ENCODE measurements around the gene AMDHD2.
"Not testable (repeated sequence)": the region's sequence is repeated elsewhere in the genome, so short reads cannot be mapped to it uniquely, and the experiment has no call there.

The AMDHD2 gene

DNA sequence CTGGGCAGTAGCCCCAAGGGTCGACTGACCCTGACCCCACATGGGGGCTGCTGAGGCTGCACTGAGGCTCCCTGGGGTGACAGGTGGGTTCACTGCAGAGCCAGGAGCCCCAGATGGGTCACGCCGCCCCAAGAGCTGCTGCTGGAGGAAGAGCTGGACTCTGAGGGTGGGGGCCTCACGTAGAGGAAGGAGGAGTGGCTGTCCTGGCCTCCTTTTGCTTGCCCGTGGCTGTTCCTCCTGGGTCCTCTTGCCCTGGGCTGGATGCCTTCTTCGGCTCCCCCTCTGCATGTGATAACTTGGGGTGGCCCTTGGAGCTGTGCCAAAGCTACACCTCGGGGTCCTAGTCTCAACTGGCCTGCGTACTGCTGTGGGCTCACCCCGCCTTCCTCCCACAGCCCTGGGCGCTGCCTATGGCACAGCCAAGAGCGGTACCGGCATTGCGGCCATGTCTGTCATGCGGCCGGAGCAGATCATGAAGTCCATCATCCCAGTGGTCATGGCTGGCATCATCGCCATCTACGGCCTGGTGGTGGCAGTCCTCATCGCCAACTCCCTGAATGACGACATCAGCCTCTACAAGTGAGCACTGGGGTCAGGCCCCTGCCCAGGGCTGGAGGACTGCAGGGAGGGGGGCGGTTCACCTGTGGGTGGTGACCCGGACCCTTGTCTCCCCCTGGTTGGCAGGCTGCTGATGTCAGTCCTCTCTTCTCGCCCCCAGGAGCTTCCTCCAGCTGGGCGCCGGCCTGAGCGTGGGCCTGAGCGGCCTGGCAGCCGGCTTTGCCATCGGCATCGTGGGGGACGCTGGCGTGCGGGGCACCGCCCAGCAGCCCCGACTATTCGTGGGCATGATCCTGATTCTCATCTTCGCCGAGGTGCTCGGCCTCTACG, 1.1 kb upstream of the AMDHD2 start:
- DNase-seq: no peak

DNA sequence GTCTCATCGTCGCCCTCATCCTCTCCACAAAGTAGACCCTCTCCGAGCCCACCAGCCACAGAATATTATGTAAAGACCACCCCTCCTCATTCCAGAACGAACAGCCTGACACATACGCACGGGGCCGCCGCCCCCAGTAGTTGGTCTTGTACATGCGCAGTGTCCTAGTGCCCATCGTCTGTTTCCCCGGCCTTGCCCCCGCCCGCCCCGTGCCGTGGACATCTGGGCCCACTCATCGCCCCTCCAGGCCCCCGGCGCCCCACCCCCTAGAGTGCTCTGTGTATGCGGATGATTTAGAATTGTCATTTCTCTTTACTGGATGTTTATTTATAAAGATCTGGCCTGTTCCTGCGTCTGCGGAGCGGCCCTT, 475 bp upstream of the AMDHD2 start:
- no peak for DNase-seq

DNA sequence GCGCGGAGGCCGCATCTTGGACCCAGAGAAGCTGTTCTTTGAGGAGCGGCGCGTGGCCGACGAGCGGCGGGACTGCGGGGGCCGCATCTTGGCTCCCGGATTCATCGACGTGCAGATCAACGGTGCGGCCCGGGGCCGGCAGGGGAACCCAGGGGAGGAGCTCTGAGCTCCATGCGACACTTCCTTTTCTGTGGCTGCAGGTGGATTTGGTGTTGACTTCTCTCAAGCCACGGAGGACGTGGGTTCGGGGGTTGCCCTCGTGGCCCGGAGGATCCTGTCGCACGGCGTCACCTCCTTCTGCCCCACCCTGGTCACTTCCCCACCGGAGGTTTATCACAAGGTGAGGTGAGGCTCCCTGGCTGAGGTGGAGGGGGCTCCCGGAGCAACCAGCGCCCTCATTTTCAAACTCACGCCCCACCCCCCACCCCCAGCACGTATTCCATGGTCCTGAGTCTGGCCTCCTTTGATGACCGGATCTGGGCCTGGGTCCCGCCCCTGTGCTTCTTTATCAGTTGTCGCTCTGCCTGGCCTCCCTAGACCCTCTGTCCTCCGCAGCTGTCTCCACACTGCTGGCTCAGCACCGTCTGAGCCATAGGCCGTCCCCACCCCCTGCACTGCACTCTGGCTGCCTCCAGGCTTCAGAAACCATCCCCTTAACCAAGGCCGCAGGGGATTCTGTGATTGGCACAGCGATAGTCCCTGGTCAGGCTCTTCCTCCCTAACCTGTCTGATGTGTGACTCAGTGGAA, 787 bp downstream of the AMDHD2 start:
- no peak for DNase-seq

DNA sequence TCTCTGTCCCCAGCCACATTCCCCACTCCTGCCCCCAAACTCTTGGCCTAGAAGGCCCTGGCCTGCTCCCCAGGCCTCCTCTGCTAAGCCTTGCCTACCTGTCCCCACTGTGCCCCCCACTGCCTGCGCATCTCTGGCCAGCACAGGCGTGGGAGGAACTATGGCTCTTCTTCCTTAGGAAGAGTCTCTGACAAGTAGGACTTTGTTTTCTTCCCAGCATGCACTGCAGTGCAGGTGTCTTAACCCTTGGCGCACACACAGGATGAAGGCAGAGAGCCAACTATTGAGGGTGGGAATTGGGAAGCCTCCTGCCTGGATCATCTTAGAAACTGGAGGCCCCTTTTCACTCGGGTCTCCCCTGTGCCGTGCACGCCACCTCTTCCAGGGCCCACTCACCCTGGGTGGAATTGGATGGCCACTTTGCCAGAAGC, 3.6 kb downstream of the AMDHD2 start:
- no peak for DNase-seq

DNA sequence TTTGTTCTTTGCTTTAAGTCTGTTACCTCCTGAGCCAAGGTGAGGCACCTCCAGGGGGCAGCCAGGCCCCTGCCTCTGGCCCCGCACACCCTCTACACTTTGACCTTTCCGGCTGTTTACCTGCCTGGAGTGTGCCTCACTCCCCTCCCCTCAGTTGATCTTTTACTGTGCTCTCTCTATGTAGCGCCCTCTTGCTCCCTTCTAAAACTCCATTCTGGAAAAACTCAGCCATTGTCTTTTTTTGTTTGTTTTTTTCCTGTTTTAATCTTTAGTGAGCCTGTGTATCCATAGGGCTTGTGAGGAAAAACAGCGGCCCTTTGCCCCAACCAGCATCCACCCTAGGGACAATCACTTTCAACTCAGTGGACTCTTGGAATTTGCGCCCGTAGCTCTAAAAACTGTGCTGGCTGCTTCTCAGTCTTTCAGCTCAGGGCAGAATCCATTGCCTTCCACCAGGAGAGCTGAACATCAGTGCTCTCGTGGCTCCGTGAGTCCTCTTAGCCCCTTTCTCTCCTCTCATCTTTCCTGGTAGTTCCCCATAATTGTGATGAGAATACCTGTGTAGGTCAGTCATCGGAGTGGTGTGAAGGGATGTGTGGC, 4.3 kb downstream of the AMDHD2 start:
- DNase-seq: no peak

DNA sequence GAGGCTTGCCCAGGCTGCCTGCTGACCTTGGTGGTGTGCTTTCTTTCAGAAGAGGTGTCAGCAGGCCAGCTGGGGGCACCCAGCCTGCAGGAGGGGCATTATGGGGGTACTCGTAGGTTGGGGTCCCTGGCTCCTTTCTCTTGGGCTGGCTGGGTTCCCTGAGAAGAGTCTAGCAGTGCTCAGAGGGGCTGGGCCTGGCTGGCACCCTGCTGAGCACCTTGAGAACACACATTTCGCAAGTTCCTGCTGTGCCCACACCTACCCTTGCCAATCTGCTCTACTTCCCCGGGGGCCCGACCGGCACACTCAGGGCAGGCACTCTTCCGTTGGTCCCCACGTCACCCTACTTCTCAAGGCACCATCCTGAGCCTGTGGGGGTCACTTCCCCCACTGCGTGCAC, 6.0 kb downstream of the AMDHD2 start:
- no peak for DNase-seq

DNA sequence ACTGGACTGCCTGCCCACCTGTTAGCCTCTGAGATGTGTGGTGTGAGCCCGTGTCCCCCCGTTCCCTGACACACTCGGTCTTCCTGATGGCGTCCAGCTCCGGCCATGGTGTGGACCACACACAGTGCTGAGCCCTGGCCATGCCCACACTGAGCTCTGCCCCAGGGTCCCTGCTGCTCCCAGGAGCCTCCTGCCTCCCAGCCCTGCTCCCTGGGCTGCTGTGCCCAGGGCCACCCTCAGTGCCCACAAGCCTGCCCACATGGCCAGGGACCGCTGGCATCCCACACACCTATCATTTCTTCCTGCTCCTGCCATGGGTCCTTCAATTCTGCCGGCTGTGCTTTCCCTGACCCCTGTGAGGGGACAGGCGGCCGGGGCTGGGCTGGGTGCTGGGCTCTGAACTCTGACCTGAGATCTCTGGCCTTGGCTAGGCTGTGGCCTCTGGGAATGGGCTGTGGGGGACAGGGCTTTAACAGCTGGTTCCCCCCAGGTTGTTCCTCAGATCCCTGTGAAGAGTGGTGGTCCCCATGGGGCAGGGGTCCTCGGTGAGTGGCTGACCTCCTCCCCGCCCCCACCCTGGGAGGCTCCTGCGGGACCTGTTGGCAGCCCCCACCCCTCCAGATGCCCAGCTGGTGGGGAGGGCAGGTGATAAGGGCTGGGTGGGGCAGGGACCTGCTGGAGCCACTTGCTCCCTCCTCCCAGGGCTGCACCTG, 7.1 kb downstream of the AMDHD2 start:
- no peak for DNase-seq

DNA sequence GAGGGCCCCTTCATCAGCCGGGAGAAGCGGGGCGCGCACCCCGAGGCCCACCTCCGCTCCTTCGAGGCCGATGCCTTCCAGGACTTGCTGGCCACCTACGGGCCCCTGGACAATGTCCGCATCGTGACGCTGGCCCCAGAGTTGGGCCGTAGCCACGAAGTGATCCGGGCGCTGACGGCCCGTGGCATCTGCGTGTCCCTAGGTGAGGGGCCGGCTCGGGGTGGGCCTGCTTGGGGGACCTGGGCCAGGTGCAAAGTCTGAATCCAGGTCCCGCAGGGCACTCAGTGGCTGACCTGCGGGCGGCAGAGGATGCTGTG, 7.6 kb downstream of the AMDHD2 start:
- DNase-seq: no peak

DNA sequence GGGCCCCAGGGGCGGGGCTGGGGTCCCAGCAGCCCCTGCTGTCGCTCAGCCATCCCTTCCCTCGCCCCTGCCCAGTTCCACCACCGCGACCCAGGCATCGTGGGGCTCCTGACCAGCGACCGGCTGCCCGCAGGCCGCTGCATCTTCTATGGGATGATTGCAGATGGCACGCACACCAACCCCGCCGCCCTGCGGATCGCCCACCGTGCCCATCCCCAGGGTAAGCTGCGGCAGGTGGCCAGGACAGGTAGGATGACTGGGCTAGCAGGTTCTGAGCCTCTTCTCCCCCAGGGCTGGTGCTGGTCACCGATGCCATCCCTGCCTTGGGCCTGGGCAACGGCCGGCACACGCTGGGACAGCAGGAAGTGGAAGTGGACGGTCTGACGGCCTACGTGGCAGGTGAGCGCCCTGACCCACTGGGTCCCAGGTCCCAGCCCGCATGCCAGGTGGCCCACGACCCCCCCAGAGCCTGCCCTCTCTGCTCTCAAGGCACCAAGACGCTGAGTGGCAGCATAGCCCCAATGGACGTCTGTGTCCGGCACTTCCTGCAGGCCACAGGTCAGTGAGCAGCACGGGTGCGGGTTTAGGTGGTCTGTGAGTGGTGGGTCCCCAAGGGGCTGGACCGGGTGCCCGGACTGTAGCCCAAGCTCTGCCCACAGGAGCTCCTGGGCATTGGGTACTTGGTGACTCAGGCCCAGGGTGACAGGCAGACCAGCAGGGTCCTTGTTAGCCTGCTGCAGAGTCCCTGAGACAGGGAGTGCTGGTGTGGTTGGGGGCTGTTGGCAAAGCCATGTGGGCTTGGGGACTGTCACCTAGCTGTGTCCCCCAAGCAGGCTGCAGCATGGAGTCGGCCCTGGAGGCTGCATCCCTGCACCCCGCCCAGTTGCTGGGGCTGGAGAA, 8.2 kb downstream of the AMDHD2 start:
- no peak for DNase-seq

DNA sequence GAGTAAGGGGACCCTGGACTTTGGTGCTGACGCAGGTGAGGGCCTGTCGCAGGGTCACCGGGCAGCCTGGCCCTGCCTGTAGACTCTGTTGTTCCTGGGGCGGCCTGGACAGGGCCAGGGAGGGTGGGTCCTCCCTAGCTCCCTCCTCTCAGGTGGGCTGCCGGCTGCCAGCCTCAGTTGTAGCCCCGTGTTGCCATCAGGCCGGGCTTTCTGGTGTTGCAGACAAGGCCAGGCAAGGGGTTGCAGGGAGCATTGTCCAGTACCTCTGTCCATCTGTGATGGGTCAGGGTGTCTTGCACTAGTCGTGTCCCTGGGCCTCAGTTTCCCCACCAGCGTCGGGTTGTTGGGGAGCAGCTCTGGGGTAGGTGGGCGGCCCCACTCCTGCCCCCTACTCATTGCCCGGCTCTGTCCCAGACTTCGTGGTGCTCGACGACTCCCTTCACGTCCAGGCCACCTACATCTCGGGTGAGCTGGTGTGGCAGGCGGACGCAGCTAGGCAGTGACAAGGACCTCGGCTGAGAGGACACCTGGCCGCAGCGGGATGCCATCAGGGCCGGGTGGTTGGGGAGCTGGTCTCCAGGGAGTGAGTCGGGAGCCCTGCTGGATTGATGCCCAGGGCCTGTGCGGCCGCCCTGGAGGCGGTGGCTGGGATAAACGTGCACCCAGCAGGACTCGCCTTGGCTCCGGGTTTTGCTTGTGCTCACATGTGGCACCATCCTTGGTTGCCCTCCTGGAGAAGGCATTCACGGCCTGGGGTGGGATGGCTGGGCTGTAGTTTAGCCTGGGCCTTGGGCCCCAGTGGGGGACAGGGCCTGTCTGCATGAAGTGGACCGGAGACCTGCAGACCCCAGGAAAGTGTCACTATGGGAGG, 9.1 kb downstream of the AMDHD2 start:
- no peak for DNase-seq

DNA sequence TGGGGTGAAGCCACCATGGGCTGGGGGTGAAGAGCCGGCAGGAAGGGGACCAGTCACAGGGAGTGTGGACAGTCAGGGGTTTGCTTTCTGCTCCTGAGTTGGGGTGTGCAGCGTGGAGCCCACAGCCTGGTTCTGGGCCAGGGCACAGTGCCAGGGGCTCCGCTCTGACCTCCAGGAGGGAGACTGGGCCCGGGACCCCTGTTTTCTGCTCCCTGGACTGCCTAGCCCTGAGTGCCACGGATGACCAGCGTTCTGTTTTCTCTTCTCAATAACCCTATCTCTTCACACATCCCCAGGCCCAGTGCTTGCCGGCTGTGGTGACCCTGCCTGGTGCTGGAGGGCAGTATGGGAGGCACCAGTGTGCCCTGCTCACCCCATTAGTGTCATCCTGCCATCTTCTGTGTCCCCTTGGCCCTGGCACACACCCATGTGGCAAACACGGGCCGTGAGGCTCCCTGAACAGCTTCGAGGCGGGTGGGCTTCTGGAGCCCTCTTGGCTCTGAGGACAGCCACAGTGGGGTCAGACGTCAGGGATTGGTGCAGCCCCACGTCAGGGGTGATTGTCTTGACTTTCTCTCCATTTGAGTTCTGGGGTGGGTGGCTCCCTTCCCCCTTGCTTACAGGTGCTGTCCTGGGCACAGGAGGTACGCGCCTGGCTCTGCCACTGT, 9.9 kb downstream of the AMDHD2 start:
- DNase-seq: no peak

DNA sequence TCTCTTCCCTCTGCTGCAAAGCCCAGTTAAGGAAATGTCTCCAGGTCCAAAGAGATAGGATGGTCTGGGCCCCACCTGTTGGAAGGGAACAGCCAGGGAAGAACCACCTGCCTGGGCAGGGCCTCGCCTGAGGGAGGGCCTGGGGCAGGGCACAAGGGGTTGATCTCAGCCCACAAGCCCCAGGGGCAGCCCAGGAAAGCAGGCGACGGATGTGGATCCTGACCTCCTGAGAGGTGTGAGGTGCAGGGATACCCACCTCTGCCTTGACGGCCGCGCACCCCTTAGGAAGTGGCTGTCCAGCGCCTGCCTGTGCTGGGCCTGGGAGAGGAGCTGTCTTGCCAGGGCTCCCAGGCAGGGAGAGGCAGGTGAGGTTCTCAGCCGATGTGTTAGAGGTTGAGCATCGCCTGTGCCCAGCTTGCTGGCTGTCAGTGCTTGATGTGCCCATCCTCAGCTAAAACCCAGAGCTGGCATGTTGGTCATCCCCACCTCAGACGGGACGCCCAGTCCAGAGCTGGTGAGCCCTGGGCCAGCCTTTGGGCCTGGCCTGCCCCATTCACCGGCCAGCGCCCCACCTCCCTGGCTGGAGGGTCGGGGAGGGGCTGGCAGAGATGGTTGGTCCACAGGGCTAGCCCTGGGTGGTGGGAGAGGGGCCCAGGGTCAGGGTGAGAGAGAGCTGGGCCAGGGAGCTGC, 10.6 kb downstream of the AMDHD2 start:
- no peak for DNase-seq

DNA sequence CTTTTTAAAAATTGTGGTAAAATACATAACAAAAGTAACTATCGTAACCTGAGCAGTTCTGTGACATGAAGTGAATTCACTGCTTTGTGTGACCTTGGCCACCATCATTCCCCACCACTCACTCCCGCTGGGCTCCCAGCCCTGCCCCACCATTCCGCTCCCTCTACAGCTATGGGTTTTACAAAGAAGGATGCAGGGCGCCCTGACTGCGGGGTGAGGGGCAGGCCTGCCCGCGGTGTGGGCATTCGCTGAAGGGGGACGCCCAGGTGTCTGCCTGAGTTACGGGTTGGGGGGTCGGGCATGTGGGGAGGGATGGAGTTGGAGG, 11.2 kb downstream of the AMDHD2 start, which contains the start of gene CEMP1:
TSS of gene CEMP1 (minus strand) at position 38 of the 325 bp plus-strand sequence. CDS start 335 bp downstream, outside the sequence.
- DNase-seq: no peak

DNA sequence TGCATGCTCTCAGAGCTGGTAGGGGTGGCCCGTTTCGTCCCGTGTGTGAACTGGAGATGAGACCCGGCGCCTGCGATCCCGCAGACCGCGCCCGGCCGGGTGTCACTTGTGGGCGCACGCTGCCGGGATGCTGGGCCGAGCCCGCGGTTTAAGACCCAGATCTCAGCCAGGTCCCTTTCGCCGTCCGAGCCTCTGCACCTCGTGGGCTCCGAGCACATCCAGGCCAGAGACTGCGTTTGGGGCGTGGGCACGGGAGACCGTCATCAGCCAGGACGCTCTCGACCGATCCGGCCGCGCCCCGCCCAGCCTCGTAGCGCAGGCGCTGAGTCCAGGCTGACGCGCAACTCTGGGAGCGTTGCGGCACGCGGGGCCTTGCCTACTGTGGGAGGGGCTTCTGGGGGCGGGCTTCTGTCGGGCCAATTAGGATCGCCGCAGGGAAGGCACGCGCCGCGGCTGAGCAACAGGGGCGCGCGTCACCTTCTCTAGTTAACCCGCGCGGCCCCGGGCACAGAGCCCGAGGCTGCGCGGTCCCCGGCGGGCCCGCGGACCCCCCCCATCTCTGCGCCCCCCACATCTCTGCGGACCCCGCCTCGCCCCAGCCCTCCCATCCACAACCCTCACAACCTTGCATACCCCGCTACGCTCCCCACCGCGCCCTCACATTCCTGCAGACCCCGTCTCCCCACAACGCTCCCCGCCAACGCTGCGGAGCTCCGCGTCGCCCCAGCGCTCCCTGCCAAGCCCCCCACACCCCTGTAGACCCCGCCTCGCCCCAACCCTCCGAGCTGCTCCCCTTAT, 11.7 kb downstream of the AMDHD2 start:
- DNase-seq: peak; percentile 97

DNA sequence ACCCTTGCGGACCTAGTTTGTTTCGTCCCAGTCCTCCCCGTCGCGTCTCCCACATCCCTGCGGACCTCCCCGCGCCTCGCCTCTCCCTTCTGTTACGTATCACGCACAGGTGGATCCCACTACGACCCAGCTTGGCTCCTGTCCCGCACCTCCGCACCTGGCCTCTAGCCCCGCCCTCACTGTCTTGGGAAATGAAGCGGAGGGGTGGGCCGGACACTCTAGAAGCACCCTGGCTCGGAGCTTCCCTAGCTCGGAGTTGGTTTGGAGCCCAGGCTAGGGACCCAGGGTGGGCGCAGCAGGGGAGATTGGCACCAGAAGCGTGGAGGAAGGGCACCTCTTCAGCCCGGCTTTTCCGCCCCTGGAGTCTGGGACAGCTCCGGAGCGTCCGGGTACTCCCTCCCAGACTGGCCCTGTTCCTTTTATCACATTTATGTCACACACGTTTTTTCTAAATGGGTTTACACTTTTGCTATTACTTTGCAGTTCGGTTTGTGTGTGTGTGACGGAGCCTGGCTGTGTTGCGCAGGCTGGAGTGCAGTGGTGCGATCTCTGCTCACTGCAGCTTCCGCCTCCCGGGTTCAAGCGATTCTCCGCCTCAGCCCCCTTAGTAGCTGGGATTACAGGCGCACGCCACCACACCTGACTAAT, 12.4 kb downstream of the AMDHD2 start:
- DNase-seq: peak; percentile 27

DNA sequence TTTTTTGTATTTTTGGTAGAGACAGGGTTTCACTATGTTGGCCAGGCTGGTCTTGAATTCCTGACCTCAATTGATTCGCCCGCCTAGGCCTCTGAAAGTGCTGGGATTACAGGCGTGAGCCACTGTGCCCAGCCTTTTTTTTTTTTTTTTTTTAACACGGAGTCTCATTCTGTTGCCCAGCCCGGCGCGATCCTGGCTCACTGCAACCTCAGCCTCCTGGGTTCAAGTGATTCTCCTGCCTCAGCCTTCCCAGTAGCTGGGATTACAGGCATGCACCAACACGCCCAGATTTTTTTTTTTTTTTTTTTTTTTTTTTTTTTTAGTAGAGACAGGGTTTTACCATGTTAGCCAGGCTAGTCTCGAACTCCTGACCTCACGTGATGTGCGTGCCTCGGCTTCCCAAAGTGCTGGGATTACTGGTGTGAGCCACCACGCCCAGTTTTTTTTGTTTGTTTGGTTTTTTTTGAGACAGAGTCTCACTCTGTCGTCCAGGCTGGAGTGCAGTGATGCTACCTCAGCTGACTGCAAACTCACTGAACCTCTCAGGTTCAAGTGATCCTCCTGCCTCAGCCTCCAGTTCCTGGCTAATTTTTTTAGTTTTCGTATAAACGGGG, 13.1 kb downstream of the AMDHD2 start:
- not testable (repeated sequence) for DNase-seq

DNA sequence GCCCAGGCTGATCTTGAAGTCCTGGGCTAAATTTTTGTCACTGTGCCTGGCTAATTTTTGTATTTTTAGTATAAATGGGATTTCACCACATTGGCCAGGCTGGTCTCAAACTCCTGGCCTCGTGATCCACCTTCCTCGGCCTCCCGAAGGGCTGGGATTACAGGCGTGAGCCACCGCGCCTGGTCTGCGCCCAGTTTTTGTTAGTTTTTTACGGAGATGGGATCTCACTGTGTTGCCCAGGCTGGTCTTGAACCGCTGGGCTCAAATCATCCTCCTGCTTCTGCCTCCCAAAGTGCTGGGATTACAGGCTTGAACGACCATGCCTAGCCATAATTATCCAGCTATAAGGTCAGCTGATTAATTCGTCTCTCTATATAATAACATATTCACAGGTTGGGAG, 13.7 kb downstream of the AMDHD2 start:
- no peak for DNase-seq

DNA sequence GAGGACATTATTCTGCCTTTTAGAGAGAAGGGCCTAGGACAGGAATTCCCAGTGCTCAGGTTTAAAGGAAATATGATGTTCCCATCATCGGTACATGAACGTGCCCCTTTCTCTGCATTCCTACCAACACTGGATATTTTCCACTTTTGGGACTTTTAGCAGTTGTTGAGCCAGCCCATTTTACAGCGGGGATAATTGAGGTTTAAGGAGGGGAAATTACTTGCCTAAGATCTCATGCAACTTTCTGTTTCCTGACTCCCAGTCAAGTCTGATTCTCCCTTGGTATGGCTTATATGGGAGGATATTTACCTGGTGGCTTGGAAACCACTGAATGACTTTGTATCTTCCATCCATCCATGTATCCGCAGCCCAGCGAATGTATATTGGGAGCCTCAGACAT, 14.2 kb downstream of the AMDHD2 start:
- DNase-seq: not testable (repeated sequence)

All from fibroblast of skin of scalp (primary cell).